ENCODE measurements around the gene NEK7. TPM values are rescaled to one million over a fixed set of nuclear protein-coding genes. Genes with fewer than 3 reads are reported as not detected.
A peak's percentile ranks its signal among the peaks of the same experiment; 100 is the strongest.

The NEK7 gene
- total and polyA plus RNA-seq, 7 donors, result 15.2 to 312 (median 171) TPM

- Histone ChIP-seq H3K4me1 (peaks cover 0 to 13% (median 4%) of the 10 kb centered on the region in 4 donors), H3K27ac (no peak overlapping the region), H3K4me3 (no peak overlapping the region), H3K36me3 (no peaks in the 10 kb centered on the region), H3K27me3 (no peaks in the 10 kb centered on the region), H3K9me3 (no peaks in the 10 kb centered on the region)
- intact Hi-C loops (cut with DNase I), result no loop called here
- TF ChIP-seq POLR2A (IDR thresholded peaks at IDR 0.05) (no peak), CTCF (IDR thresholded peaks at IDR 0.05) (no peak), POLR2AphosphoS5 (IDR thresholded peaks at IDR 0.05) (no peak), EP300 (IDR thresholded peaks at IDR 0.05) (no peak)
- no peak for DNase-seq
These were observed 43.5 kb upstream of the NEK7 start for GRCh38 chr1:198113342-198113750.

GRCh38 chr1:198116069-198116468 is 40.7 kb upstream of the NEK7 start:
- 18 to 49% methylated on average over 1 of the region's 1 CpG for WGBS, 2 donors
- Histone ChIP-seq H3K9me3 (no peaks in the 10 kb centered on the region), H3K27ac (no peak overlapping the region), H3K36me3 (no peaks in the 10 kb centered on the region), H3K4me3 (no peak overlapping the region), H3K27me3 (no peaks in the 10 kb centered on the region), H3K4me1 (peaks cover 0 to 15% (median 6%) of the 10 kb centered on the region in 4 donors)
- intact Hi-C loops (cut with DNase I), result no loop called here
- TF ChIP-seq EP300 (IDR thresholded peaks at IDR 0.05), result no peak
- no peak for TF ChIP-seq POLR2AphosphoS5 (IDR thresholded peaks at IDR 0.05)
- TF ChIP-seq POLR2A (IDR thresholded peaks at IDR 0.05), result no peak
- TF ChIP-seq CTCF (IDR thresholded peaks at IDR 0.05), result no peak
- DNase-seq, result no peak

DNA sequence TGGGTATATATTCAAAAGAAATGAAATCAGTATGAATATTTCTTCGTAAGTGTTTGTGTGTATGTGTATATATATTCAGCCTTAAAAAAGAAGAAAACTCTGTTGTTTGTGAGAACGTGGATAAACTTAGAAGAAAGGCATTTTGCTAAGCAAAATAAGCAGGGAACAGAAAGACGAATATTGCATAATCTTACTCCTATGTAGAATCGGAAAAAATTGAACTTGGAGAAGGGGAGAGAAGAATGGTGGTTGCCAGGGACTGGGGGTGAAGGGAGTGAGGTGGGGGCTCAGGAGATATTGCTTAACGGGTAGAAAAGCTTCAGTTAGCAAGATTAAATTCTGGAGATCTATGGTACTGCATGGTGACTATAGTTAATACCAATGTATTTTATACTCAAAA is 40.3 kb upstream of the NEK7 start:
- Histone ChIP-seq H3K4me3 (no peak overlapping the region), H3K27me3 (no peaks in the 10 kb centered on the region), H3K9me3 (no peaks in the 10 kb centered on the region), H3K4me1 (peaks cover 0 to 15% (median 6%) of the 10 kb centered on the region in 4 donors), H3K36me3 (no peaks in the 10 kb centered on the region), H3K27ac (no peak overlapping the region)
- TF ChIP-seq CTCF (IDR thresholded peaks at IDR 0.05), result no peak
- TF ChIP-seq POLR2A (IDR thresholded peaks at IDR 0.05), result no peak
- TF ChIP-seq EP300 (IDR thresholded peaks at IDR 0.05), result no peak
- no peak for TF ChIP-seq POLR2AphosphoS5 (IDR thresholded peaks at IDR 0.05)
- intact Hi-C loops (cut with DNase I), result no loop called here
- DNase-seq, result no peak
- WGBS, 2 donors, result 86 to 94% methylated on average over 5 of the region's 5 CpGs

GRCh38 chr1:198117267-198117666 is 39.5 kb upstream of the NEK7 start:
- WGBS, 2 donors, result 92 to 96% methylated on average over 1 of the region's 1 CpG
- intact Hi-C loops (cut with DNase I), result no loop called here
- no peak overlapping the region for H3K4me3 ChIP-seq
- TF ChIP-seq EP300 (IDR thresholded peaks at IDR 0.05) (no peak), CTCF (IDR thresholded peaks at IDR 0.05) (no peak), POLR2AphosphoS5 (IDR thresholded peaks at IDR 0.05) (no peak), POLR2A (IDR thresholded peaks at IDR 0.05) (no peak)
- H3K36me3 ChIP-seq, result no peaks in the 10 kb centered on the region
- no peaks in the 10 kb centered on the region for H3K9me3 ChIP-seq
- H3K4me1 ChIP-seq, result peaks cover 0 to 15% (median 6%) of the 10 kb centered on the region in 4 donors
- H3K27ac ChIP-seq, result peak overlapping the region in 1 of 4 donors; percentile 66
- no peak for DNase-seq
- no peaks in the 10 kb centered on the region for H3K27me3 ChIP-seq

- Histone ChIP-seq H3K27ac (peak overlapping the region in 2 of 4 donors; percentile 43 to 66), H3K36me3 (no peaks in the 10 kb centered on the region), H3K4me3 (no peak overlapping the region), H3K9me3 (no peaks in the 10 kb centered on the region), H3K27me3 (no peaks in the 10 kb centered on the region), H3K4me1 (peaks cover 0 to 15% (median 6%) of the 10 kb centered on the region in 4 donors)
- peak; percentile 81 for DNase-seq
- TF ChIP-seq POLR2A (IDR thresholded peaks at IDR 0.05) (no peak), POLR2AphosphoS5 (IDR thresholded peaks at IDR 0.05) (peak in 3 of 4 donors; percentile 10 to 48 (median 25))
- WGBS, 2 donors, result 56 to 70% methylated on average over 2 of the region's 2 CpGs
- intact Hi-C loops (cut with DNase I), result no loop called here
These were observed 38.7 kb upstream of the NEK7 start for GRCh38 chr1:198118134-198118533.

All from sigmoid colon (tissue), 7 donors.